SK-N-SH treated with all-trans-retinoic acid at 6 μM for 48 hours (cell line): Measurements from ENCODE around the gene CALML6.

Experiments
- ATAC-seq: fragments of 200-7000 bp; cut with Tn5 transposase; 3 replicates; pipeline ENCODE4 v1.9.1; 2020; ENCODE audit warnings: mild to moderate bottlenecking, moderate library complexity
- ARNTL ChIP-seq: fragments of 450-650 bp; formaldehyde crosslinking; IDR thresholded peaks from 2 replicates; pipeline ENCODE4 v1.5.0; 2020; ENCODE audit warnings: low read depth, mild to moderate bottlenecking, moderate library complexity, borderline replicate concordance
- CREB5 ChIP-seq: fragments of 250-450 bp; sonication (Bioruptor Pico); IDR thresholded peaks from 2 replicates; pipeline ENCODE4 v1.5.1; 2020; ENCODE audit warnings: low read depth, mild to moderate bottlenecking, moderate library complexity
- CSDC2 ChIP-seq: fragments of 250-450 bp; sonication (Bioruptor Pico); IDR thresholded peaks from 2 replicates; pipeline ENCODE4 v1.5.0; 2020; ENCODE audit warnings: mild to moderate bottlenecking, moderate library complexity
- CSRNP3 ChIP-seq: fragments of 250-450 bp; sonication (Bioruptor Pico); IDR thresholded peaks from 2 replicates; pipeline ENCODE4 v1.5.1; 2021; ENCODE audit warnings: mild to moderate bottlenecking, moderate library complexity
- ESRRG ChIP-seq: fragments of 250-450 bp; sonication (Bioruptor Pico); IDR thresholded peaks from 2 replicates; pipeline ENCODE4 v1.6.1; 2021; ENCODE audit warnings: mild to moderate bottlenecking
- GLIS3 ChIP-seq: fragments of 250-450 bp; sonication (Bioruptor Pico); IDR thresholded peaks from 2 replicates; pipeline ENCODE4 v1.5.0; 2020; ENCODE audit warnings: mild to moderate bottlenecking, moderate library complexity
- ISL1 ChIP-seq: fragments of 250-450 bp; sonication (Bioruptor Pico); IDR thresholded peaks from 2 replicates; pipeline ENCODE4 v2.1.2; 2022; ENCODE audit warnings: mild to moderate bottlenecking, moderate library complexity
- PATZ1 ChIP-seq: fragments of 250-450 bp; sonication (Bioruptor Pico); IDR thresholded peaks from 2 replicates; pipeline ENCODE4 v1.8.0; 2020; ENCODE audit warnings: mild to moderate bottlenecking, moderate library complexity, borderline replicate concordance
- POU6F1 ChIP-seq: fragments of 250-450 bp; sonication (Bioruptor Pico); IDR thresholded peaks from 2 replicates; pipeline ENCODE4 v1.8.0; 2021; ENCODE audit warnings: low read depth, mild to moderate bottlenecking, moderate library complexity, borderline replicate concordance
- PPARA ChIP-seq: fragments of 250-450 bp; sonication (Bioruptor Pico); IDR thresholded peaks from 2 replicates; pipeline ENCODE4 v1.5.0; 2020; ENCODE audit warnings: mild to moderate bottlenecking, borderline replicate concordance
- RARB ChIP-seq: fragments of 250-450 bp; sonication (Bioruptor Pico); IDR thresholded peaks from 2 replicates; pipeline ENCODE4 v1.8.0; 2021; ENCODE audit warnings: mild to moderate bottlenecking, moderate library complexity
- SNAI2 ChIP-seq: fragments of 250-450 bp; sonication (Bioruptor Pico); IDR thresholded peaks from 2 replicates; pipeline ENCODE4 v1.5.0; 2020; ENCODE audit warnings: mild to moderate bottlenecking, moderate library complexity
- TCF4 ChIP-seq: fragments of 250-450 bp; sonication (Bioruptor Pico); IDR thresholded peaks from 2 replicates; pipeline ENCODE4 v1.8.0; 2021; ENCODE audit warnings: mild to moderate bottlenecking, moderate library complexity, borderline replicate concordance
- TOX ChIP-seq: fragments of 250-450 bp; sonication (Bioruptor Pico); IDR thresholded peaks from 2 replicates; pipeline ENCODE4 v1.8.0; 2021; ENCODE audit warnings: mild to moderate bottlenecking, moderate library complexity, borderline replicate concordance
- ZFP3 ChIP-seq: fragments of 250-450 bp; sonication (Bioruptor Pico); IDR thresholded peaks from 2 replicates; pipeline ENCODE4 v1.5.0; 2020; ENCODE audit warnings: mild to moderate bottlenecking, moderate library complexity
- ZFP30 ChIP-seq: fragments of 450-650 bp; formaldehyde crosslinking; IDR thresholded peaks from 2 replicates; pipeline ENCODE4 v1.5.0; 2022; ENCODE audit warnings: mild to moderate bottlenecking, moderate library complexity
- ZNF565 ChIP-seq: fragments of 450-650 bp; formaldehyde crosslinking; conservative IDR thresholded peaks from 2 replicates; pipeline ENCODE4 v1.5.0; 2020; ENCODE audit warnings: low read depth, mild to moderate bottlenecking, moderate library complexity
- ZNF70 ChIP-seq: fragments of 450-650 bp; formaldehyde crosslinking; IDR thresholded peaks from 2 replicates; pipeline ENCODE4 v1.5.0; 2020; ENCODE audit warnings: mild to moderate bottlenecking, moderate library complexity
- ZNF8 ChIP-seq: fragments of 450-650 bp; formaldehyde crosslinking; IDR thresholded peaks from 2 replicates; pipeline ENCODE4 v1.5.0; 2020; ENCODE audit warnings: mild to moderate bottlenecking, moderate library complexity
- TF ChIP-seq, protein P1 (sequence below): fragments of 250-450 bp; sonication (Bioruptor Pico); IDR thresholded peaks from 2 replicates; pipeline ENCODE4 v1.5.0; 2020; ENCODE audit warnings: mild to moderate bottlenecking, moderate library complexity

CALML6 gene

DNA sequence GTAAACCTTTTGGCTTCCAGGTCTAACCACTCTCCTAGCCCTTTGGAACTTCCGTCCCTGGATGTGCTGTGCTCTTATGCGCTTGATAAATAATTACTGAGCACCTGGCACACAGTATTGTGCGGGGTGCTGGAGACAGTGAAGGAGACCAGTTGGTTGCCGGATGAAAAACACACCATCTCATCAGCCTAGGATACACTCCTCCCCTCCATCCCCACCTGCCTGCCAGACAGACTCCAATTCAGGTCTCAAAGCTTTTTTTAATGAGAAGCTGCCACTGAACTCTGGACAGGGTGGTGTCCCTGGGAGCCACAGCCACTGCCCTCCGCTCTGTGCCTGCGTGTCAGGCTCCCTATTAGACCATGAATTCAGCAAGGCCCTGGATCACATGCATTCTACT, 33.3 kb upstream of the CALML6 start:
- no peak for ATAC-seq
- TF ChIP-seq ZFP30 (no peak), CSRNP3 (CRISPR knock-in tag) (no peak), ZNF8 (CRISPR knock-in tag) (no peak), RARB (CRISPR knock-in tag) (no peak), ISL1 (CRISPR knock-in tag) (no peak), GLIS3 (CRISPR knock-in tag) (no peak), PPARA (CRISPR knock-in tag) (no peak), SNAI2 (CRISPR knock-in tag) (no peak), POU6F1 (no peak), CSDC2 (CRISPR knock-in tag) (no peak), ZNF565 (no peak), CREB5 (CRISPR knock-in tag) (no peak), ESRRG (CRISPR knock-in tag) (no peak), TOX (CRISPR knock-in tag) (no peak), ARNTL (no peak), PATZ1 (CRISPR knock-in tag) (no peak), TCF4 (no peak), ZFP3 (CRISPR knock-in tag) (no peak)
- TF ChIP-seq, protein P1, sequence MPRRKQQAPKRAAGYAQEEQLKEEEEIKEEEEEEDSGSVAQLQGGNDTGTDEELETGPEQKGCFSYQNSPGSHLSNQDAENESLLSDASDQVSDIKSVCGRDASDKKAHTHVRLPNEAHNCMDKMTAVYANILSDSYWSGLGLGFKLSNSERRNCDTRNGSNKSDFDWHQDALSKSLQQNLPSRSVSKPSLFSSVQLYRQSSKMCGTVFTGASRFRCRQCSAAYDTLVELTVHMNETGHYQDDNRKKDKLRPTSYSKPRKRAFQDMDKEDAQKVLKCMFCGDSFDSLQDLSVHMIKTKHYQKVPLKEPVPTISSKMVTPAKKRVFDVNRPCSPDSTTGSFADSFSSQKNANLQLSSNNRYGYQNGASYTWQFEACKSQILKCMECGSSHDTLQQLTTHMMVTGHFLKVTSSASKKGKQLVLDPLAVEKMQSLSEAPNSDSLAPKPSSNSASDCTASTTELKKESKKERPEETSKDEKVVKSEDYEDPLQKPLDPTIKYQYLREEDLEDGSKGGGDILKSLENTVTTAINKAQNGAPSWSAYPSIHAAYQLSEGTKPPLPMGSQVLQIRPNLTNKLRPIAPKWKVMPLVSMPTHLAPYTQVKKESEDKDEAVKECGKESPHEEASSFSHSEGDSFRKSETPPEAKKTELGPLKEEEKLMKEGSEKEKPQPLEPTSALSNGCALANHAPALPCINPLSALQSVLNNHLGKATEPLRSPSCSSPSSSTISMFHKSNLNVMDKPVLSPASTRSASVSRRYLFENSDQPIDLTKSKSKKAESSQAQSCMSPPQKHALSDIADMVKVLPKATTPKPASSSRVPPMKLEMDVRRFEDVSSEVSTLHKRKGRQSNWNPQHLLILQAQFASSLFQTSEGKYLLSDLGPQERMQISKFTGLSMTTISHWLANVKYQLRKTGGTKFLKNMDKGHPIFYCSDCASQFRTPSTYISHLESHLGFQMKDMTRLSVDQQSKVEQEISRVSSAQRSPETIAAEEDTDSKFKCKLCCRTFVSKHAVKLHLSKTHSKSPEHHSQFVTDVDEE (CRISPR knock-in tag), result no peak
- TF ChIP-seq, all 23 proteins: peak for 0

GRCh38 chr1:1883092-1883873, 31.8 kb upstream of the CALML6 start:
- peak; percentile 50 for ATAC-seq
- TF ChIP-seq, protein P1 (CRISPR knock-in tag), result no peak
- TF ChIP-seq CSDC2 (CRISPR knock-in tag), result no peak
- peak; percentile 88 for TF ChIP-seq ZNF70

- ATAC-seq, result peak; percentile 10
Measured at GRCh38 chr1:1883890-1884289, 31.2 kb upstream of the CALML6 start.
